Calu3 (cell line): ENCODE data around the gene NID2. TPM values are rescaled to one million over a fixed set of nuclear protein-coding genes. Genes with fewer than 3 reads are reported as not detected.

Experiments used
- BruUV-seq: library from RNA; stranded (reverse); fragments of 400-500 nt; replicated peaks from 2 replicates; lab custom pipeline; 2021; lab: Mats Ljungman, UMichigan
- CTCF ChIA-PET: fragments of 300-600 bp; sonication (Branson Sonifier 250); formaldehyde crosslinking; loops from one replicate; lab custom pipeline; 2022; ENCODE audit warnings: antibody characterized with exemption; lab: Charles Lee
- DNase-seq: peaks from one replicate; pipeline ENCODE4 v3.0.0; 2022
- H3K27ac Mint-ChIP-seq: one replicate; pipeline ENCODE4 v1.8.0; 2022; ENCODE audit warnings: mixed read lengths; ENCODE audit not compliant: unreplicated experiment
- H3K27me3 Mint-ChIP-seq: one replicate; pipeline ENCODE4 v1.8.0; 2022; ENCODE audit warnings: mixed read lengths; ENCODE audit not compliant: unreplicated experiment
- H3K36me3 Mint-ChIP-seq: one replicate; pipeline ENCODE4 v1.8.0; 2022; ENCODE audit warnings: mild to moderate bottlenecking, moderate library complexity, mixed read lengths; ENCODE audit not compliant: insufficient read depth, unreplicated experiment
- H3K4me1 Mint-ChIP-seq: one replicate; pipeline ENCODE4 v1.8.0; 2022; ENCODE audit warnings: mild to moderate bottlenecking, low read depth, mixed read lengths; ENCODE audit not compliant: unreplicated experiment
- H3K4me3 Mint-ChIP-seq: one replicate; pipeline ENCODE4 v1.8.0; 2022; ENCODE audit warnings: mild to moderate bottlenecking, low read depth, moderate library complexity, mixed read lengths; ENCODE audit not compliant: unreplicated experiment
- H3K9me3 Mint-ChIP-seq: one replicate; pipeline ENCODE4 v1.8.0; 2022; ENCODE audit warnings: low read depth, mixed read lengths; ENCODE audit not compliant: unreplicated experiment
- intact Hi-C: fragments of 100-400 bp; cut with micrococcal nuclease; formaldehyde crosslinking; loops from one replicate; pipeline ENCODE4 v1.10.0; 2022; ENCODE audit not compliant: unreplicated experiment
- total RNA-seq: library from RNA; stranded (reverse); gene quantifications from 2 replicates; pipeline ENCODE4 v1.2.3, GENCODE V29; 2022
- TF ChIP-seq, protein P1 (sequence below): fragments of 200-600 bp; IDR thresholded peaks from one replicate; pipeline ENCODE4 v1.8.0; 2022; ENCODE audit warnings: antibody characterized with exemption; ENCODE audit not compliant: unreplicated experiment

Gene NID2
- total RNA-seq, 1 experiment from 2014 or later: not detected

DNA sequence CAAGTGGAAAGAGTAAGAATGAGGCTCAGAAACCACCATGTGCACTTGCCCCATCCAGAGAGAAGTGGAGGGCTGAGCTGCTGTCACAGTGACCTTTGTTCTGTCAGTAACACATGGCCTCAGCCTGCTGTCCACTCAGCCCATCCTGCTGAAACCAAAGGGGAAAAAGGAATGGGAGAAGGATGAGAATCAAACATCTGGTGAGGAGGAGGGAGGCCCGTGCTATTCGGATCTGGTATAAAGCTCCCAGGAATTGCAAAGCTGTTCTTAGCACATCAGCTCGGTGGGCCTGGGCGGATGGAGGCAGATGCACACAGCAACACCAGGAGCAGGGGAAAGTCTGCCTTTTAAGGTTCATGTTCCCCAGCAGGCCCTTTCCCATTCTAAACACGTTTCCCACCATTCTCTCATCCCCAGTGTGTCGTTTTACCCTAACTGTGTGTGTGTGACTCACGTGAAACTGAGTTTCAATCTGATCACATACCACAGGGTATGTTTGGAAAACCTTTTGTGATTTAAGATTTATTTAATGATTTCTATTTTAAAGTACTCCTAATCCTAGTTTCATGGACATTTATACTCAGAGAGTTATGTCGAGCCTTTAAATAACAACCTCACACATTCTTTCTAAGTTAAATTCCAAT lies 42.7 kb downstream of the NID2 start:
- no peak overlapping the region for H3K4me3 Mint-ChIP-seq
- no peaks in the 10 kb centered on the region for H3K27me3 Mint-ChIP-seq
- no peaks in the 10 kb centered on the region for H3K4me1 Mint-ChIP-seq
- H3K9me3 Mint-ChIP-seq: no peaks in the 10 kb centered on the region
- CTCF ChIA-PET: no interaction called here
- H3K36me3 Mint-ChIP-seq: no peaks in the 10 kb centered on the region
- TF ChIP-seq, protein P1, sequence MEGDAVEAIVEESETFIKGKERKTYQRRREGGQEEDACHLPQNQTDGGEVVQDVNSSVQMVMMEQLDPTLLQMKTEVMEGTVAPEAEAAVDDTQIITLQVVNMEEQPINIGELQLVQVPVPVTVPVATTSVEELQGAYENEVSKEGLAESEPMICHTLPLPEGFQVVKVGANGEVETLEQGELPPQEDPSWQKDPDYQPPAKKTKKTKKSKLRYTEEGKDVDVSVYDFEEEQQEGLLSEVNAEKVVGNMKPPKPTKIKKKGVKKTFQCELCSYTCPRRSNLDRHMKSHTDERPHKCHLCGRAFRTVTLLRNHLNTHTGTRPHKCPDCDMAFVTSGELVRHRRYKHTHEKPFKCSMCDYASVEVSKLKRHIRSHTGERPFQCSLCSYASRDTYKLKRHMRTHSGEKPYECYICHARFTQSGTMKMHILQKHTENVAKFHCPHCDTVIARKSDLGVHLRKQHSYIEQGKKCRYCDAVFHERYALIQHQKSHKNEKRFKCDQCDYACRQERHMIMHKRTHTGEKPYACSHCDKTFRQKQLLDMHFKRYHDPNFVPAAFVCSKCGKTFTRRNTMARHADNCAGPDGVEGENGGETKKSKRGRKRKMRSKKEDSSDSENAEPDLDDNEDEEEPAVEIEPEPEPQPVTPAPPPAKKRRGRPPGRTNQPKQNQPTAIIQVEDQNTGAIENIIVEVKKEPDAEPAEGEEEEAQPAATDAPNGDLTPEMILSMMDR: no peak
- H3K27ac Mint-ChIP-seq: no peak overlapping the region
- no peak for DNase-seq
- no TSS peak for BruUV-seq
- intact Hi-C loops: no loop called here

DNA sequence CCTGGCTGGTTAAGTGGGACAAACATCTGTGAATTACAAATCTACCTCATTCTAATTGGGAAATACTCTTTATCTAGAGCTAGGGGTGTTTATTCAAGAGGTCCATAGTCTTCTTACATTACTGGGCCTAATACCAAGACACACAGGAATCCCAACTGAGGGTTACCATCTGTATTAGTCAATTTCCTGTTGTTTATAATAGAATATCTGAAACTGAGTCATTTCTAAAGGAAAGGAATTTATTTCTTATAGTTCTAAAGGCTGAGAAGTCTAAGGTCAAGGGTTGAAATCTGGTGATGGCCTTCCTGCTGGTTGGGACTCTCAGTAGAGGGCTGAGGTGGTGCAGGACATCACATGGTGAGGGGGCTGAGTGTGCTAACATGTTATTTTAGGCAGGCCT lies 43.5 kb downstream of the NID2 start:
- CTCF ChIA-PET: no interaction called here
- H3K4me3 Mint-ChIP-seq: no peak overlapping the region
- no peaks in the 10 kb centered on the region for H3K9me3 Mint-ChIP-seq
- H3K27me3 Mint-ChIP-seq: no peaks in the 10 kb centered on the region
- intact Hi-C loops: no loop called here
- H3K27ac Mint-ChIP-seq: no peak overlapping the region
- DNase-seq: no peak
- TF ChIP-seq, protein P1: no peak
- no peaks in the 10 kb centered on the region for H3K36me3 Mint-ChIP-seq
- BruUV-seq: no TSS peak
- peaks cover 2% of the 10 kb centered on the region for H3K4me1 Mint-ChIP-seq

DNA sequence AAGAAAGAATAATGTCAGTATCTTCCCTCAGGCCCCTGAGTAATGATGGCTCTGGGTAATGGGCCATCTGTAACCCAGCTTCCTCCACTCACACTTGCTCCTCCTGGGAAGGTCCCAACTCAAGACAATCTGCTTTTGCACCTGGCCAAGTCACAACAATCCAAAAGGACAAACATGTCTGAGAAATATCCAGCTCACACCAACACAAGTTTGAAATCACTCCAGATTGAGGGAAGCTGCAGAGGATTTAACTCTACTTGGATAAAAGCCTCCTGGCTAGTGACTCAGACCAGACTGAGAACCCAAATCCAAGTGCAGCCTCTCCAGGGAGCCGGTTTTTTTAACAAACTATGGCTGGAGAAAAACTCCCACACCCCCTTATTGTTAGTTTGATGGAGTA lies 45.3 kb downstream of the NID2 start:
- Mint-ChIP-seq H3K36me3 (no peaks in the 10 kb centered on the region), H3K4me3 (no peak overlapping the region), H3K27ac (no peak overlapping the region), H3K27me3 (no peaks in the 10 kb centered on the region), H3K9me3 (no peaks in the 10 kb centered on the region), H3K4me1 (peaks cover 12% of the 10 kb centered on the region)
- no peak for DNase-seq
- TF ChIP-seq, protein P1: no peak
- CTCF ChIA-PET: interaction anchor here (0.7 kb wide), 1 partner anchor 57 kb away, joined by 3 read pairs; no protein-coding TSS in a partner anchor
- BruUV-seq: no TSS peak
- intact Hi-C loops: no loop called here

DNA sequence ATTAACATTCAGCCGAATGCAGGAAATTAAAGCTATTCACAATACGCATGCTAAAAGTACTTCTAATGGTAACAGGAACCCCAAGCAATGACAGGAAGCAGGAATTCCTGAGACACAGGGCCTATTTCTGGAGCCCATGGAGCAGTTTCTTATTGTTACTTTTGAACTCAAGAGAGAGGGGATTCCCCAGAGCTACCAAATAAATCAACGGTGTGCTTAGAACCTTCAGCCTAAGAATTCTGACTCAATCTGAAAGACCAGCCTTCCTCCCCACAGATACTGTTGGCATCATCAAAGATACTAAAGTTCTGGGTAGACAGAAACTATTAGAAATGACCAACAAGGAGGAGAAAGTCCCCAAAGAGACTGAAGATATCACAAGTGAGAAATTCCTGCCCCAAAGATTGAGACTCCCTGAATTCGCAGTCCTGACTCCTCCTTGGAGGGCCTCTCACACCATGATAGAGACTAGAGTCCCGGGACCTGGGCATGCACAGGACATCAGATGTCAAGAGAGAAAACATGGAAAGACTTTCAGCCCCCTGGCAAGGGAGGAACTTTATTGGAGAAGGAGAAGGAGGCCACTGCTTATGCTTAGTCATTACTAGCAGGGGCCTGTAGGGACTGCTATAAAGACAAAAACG lies 46.8 kb downstream of the NID2 start:
- CTCF ChIA-PET: no interaction called here
- DNase-seq: no peak
- BruUV-seq: no TSS peak

More for the DNA sequence above, 46.8 kb downstream of the NID2 start:
- peaks cover 7% of the 10 kb centered on the region for H3K27me3 Mint-ChIP-seq
- peaks cover 19% of the 10 kb centered on the region for H3K4me1 Mint-ChIP-seq
- TF ChIP-seq, protein P1: no peak
- no peak overlapping the region for H3K4me3 Mint-ChIP-seq
- no peak overlapping the region for H3K27ac Mint-ChIP-seq
- no peaks in the 10 kb centered on the region for H3K36me3 Mint-ChIP-seq
- intact Hi-C loops: no loop called here
- no peaks in the 10 kb centered on the region for H3K9me3 Mint-ChIP-seq
